Measurements from ENCODE around the gene TNFRSF25. TPM values are rescaled to one million over a fixed set of nuclear protein-coding genes. Genes with fewer than 3 reads are reported as not detected.

The TNFRSF25 gene
- total and polyA plus RNA-seq, 2 of the 8 experiments (the other 6 are each of a cell fraction or from before 2014, with no cell fraction given) = 10.7 to 19.5 TPM

DNA sequence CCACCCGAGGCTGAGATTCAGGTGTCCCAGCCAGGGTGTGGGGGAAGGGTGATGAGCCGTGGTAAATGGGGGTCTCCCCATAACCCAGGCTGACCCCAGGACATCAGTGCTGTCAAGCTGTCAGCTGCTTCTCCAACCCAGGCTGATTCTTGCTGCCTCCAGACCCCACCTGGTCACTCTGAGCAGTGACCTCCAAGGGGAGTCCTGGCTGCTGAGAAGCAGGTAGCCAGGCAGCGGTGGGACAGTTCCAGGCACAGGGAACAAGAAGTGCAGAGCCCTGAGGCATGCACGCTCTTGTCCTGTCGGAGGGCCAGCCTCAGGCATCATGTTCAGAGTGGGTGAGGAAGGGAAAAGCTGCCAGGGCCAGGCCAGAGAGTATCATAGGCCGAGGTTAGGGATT is 40.3 kb downstream of the TNFRSF25 start:
- TF ChIP-seq TAF1 (IDR thresholded peaks at IDR 0.05; ENCODE audit: low read depth, low read length) (no peak), SP2 (IDR thresholded peaks at IDR 0.05; ENCODE audit: low read length) (no peak), CREB1 (IDR thresholded peaks at IDR 0.05) (no peak), ZNF274 (IDR thresholded peaks at IDR 0.05; ENCODE audit: borderline replicate concordance, extremely low read depth, low read length) (no peak), SUZ12 (IDR thresholded peaks at IDR 0.05; ENCODE audit: low read length) (peak; percentile 5; the same call in 1 of the 2 replicates)

More for the DNA sequence above, 40.3 kb downstream of the TNFRSF25 start:
- no peak overlapping the region for H3K18ac ChIP-seq (ENCODE audit: extremely low read depth, low read length)
- H2AFZ ChIP-seq (ENCODE audit: low read length) = no peak overlapping the region
- no peak overlapping the region for H3K56ac ChIP-seq (replicated peaks; ENCODE audit: insufficient read length, low read depth, low read length)
- H3K4me3 ChIP-seq (ENCODE audit: extremely low read depth in 1 of 4, insufficient read depth in 2 of 4, low read depth in 3 of 4, low read length in 4 of 4) = no peak overlapping the region
- H3K4me1 ChIP-seq (replicated peaks in 1 of 4; ENCODE audit: control insufficient read depth in 3 of 4, insufficient read depth in 4 of 4, low read length in 3 of 4) = peaks cover 0 to 26% (median 11%) of the 10 kb centered on the region in 4 experiments; a peak in 5 of 7 replicates
- H2BK120ac ChIP-seq (replicated peaks; ENCODE audit: low read depth, low read length) = no peak overlapping the region
- H3K14ac ChIP-seq (ENCODE audit: insufficient read length) = no peak overlapping the region
- FAIRE-seq (no peak), DNase-seq (ENCODE audit: low read depth in 1 of 2, low spot score in 2 of 2) (no peak)
- H3K79me2 ChIP-seq (ENCODE audit: control insufficient read depth in 1 of 2, insufficient read depth in 2 of 2, low read length in 2 of 2) = no peaks in the 10 kb centered on the region
- no peak overlapping the region for H3K23ac ChIP-seq (ENCODE audit: insufficient read length)
- H3K23me2 ChIP-seq (ENCODE audit: low read depth, low read length) = peaks cover 7% of the 10 kb centered on the region; the same call in 1 of the 2 replicates
- no peak overlapping the region for H4K91ac ChIP-seq (replicated peaks; ENCODE audit: insufficient read length, low read length)
- no peak overlapping the region for H2AK5ac ChIP-seq (ENCODE audit: low read depth, low read length)
- no peak overlapping the region for H2BK20ac ChIP-seq (ENCODE audit: low read length)
- no peak overlapping the region for H3K27ac ChIP-seq (ENCODE audit: low read depth, low read length)
- H2BK12ac ChIP-seq (ENCODE audit: low read depth, low read length) = no peak overlapping the region; the same call in 1 of the 2 replicates
- H3K27me3 ChIP-seq (replicated peaks in 1 of 4; ENCODE audit: control insufficient read depth in 3 of 4, extremely low read depth in 1 of 4, insufficient read depth in 3 of 4, low read length in 3 of 4) = peaks cover 41 to 65% (median 57%) of the 10 kb centered on the region in 4 experiments
- peaks cover 0 to 5% (median 0%) of the 10 kb centered on the region in 4 experiments; a peak in 1 of 8 replicates for H3K36me3 ChIP-seq (ENCODE audit: control insufficient read depth in 2 of 4, insufficient read depth in 4 of 4, low read length in 3 of 4)
- H2BK5ac ChIP-seq (ENCODE audit: low read depth, low read length) = no peak overlapping the region
- no peak overlapping the region for H2BK15ac ChIP-seq (ENCODE audit: low read length)
- peaks cover 0 to 7% of the 10 kb centered on the region in 2 experiments for H4K20me1 ChIP-seq (replicated peaks in 1 of 2; ENCODE audit: control insufficient read depth in 1 of 2, insufficient read depth in 2 of 2, low read length in 2 of 2)
- H3K9me3 ChIP-seq (ENCODE audit: insufficient read depth in 2 of 2, low read depth in 1 of 2, low read length in 1 of 2) = no peaks in the 10 kb centered on the region
- no peak overlapping the region for H3K4ac ChIP-seq (replicated peaks; ENCODE audit: insufficient read length, low read depth, low read length)
- ChIA-PET POLR2A (ENCODE audit: partially characterized antibody) (interaction anchor here (0.6 to 1.7 kb wide), 5 partner anchors 9 to 233 kb away, joined by 3 to 4 read pairs (median 3); no protein-coding TSS in a partner anchor), CTCF (ENCODE audit: partially characterized antibody) (interaction anchor here (0.6 to 2.9 kb wide), 10 partner anchors 8 to 173 kb away, joined by 3 to 42 read pairs (median 4); no protein-coding TSS in a partner anchor)
- H4K8ac ChIP-seq (ENCODE audit: extremely low read depth, insufficient read depth, low read length) = no peak overlapping the region
- no peak overlapping the region; a peak in 1 of 4 replicates for H3K4me2 ChIP-seq (ENCODE audit: insufficient read depth in 1 of 2, low read depth in 2 of 2, low read length in 2 of 2)
- H3K79me1 ChIP-seq (ENCODE audit: low read depth, low read length) = no peaks in the 10 kb centered on the region
- no peak overlapping the region for H3K9ac ChIP-seq (replicated peaks in 1 of 4; ENCODE audit: extremely low read depth in 1 of 4, low read depth in 3 of 4, low read length in 3 of 4)
- WGBS, 2 experiments (ENCODE audit: extremely low coverage in 1 of 2, insufficient coverage in 1 of 2, insufficient read length in 1 of 2, insufficient replicate concordance in 2 of 2, low coverage in 1 of 2, low lambda C conversion rate in 2 of 2, missing lambda C conversion rate in 1 of 2) = 84% methylated on average over 6 of the region's 6 CpGs; no CpG with 5 or more reads in 1 of the 2 experiments
- no peak overlapping the region for H4K5ac ChIP-seq (ENCODE audit: insufficient read length, low read depth, low read length)

Measured in H1 (cell line).